NCI-H2029 treated with DMSO at 0.1 percent for 48 hours (cell line): ENCODE data around the gene SELPLG.

Experiments
- DNase-seq: peaks from one replicate; lab custom pipeline; 2025; lab: John Stamatoyannopoulos, UW

SELPLG gene

GRCh38 chr12:108605000-108605689 is 28.5 kb downstream of the SELPLG start:
- no peak for DNase-seq

DNA sequence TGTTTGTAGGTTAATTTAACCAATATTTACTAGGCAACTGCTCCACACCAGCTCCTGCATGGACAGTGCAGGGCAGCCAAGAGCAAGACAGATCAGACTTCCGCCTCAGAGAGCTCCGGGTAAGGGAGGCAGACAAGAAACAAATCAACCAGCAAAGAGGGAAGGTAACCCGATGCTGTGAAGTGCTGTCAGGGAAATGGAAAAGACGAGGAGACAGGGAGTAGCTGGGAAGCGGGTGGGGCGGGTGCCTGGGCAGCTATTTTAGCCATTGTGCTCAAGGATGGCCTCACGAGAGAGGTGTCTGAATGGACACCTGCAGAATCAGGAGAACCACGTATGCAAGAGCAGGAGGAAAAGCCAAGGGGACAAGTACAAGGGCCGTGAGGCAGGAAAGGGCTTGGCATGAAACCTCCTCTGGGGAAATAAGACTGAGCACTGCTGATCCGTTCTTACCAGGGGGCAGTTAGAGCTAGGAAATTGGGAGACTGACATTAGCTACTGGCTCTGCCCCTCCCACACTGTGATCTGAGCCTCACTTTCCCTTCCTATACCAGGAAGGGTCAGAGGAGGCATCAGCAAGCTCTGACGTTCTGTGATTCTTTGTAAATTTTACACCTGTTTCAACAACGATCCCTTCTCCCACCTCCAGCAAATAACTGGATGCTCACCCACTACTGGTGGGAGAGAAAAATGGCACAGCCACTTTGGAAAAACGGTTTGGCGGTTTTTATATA is 29.3 kb downstream of the SELPLG start:
- no peak for DNase-seq

- DNase-seq: no peak
Measured at GRCh38 chr12:108603743-108604142, 30.0 kb downstream of the SELPLG start.

DNA sequence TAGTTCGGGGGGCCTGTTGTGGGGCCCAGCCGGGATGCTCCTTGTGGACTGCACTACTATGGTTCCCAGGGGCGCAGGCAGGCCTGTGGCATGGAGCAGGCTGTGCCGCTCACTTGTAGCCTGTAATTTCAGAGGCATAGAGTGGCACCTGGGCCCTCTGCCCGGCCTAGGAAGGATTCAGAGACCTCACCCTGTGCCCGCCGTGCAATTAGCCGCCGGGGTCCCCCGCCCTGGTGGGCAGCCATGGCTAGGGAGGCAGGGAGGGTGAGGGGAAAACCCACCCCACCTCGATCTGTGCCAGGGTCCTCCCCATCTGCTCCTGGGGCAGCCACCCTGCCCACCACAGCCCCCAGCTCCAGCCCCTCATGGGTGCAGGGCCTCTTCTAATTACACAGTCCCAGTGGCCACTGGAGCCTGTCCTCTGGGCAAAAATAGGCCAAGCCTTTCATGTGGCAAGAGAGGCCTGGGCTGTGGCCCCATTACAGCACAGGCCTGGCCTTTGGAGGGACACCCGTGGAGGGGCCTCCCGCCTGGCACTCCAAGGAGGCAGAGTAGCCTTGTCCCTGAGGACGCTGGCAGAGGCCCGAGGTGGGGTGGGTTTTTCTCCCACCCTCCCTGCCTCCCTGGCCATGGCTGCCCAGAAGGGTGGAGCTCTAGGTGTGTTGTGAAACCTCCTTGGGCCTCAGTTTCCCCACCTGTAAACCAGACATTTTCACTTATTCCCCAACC is 30.6 kb downstream of the SELPLG start:
- DNase-seq: no peak

DNA sequence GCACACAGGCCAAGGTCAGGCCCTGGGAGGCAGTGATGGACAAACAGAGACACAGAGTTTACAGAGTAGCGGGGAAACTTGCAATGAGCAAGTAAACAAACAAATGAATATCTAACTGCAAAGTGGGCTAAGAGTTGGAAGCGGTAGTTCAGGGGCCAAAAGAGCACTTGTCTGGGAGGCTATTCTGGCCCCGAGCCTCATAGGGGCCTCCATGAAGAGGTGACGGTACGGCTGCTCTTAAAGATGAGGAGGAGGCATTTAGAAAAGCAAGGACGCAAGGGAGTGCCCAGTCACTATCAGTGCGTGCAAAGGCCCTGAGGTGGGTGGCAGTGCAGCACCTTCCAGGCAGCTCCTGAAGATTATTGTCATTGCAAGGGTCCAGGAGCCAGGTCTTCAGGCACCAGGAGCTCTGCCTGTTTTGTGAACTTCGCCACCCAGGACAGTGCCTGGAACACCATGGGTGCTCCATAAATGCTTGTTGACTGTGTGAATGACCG is 31.4 kb downstream of the SELPLG start:
- DNase-seq: no peak

DNA sequence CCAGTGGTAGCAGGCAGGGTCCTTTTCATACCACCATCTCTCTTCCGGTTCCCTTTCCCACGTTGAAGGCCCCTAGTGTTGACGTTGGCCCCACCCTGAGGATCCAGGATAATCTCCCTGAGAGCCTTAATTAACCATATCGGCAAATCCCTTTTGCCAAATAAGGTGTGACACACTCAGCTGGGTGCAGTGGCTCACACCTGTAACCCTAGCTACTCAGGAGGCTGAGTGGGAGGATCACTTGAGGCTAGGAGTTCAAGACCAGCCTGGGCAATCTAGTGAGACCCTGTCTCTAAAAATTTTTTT is 33.0 kb downstream of the SELPLG start:
- DNase-seq: no peak

DNA sequence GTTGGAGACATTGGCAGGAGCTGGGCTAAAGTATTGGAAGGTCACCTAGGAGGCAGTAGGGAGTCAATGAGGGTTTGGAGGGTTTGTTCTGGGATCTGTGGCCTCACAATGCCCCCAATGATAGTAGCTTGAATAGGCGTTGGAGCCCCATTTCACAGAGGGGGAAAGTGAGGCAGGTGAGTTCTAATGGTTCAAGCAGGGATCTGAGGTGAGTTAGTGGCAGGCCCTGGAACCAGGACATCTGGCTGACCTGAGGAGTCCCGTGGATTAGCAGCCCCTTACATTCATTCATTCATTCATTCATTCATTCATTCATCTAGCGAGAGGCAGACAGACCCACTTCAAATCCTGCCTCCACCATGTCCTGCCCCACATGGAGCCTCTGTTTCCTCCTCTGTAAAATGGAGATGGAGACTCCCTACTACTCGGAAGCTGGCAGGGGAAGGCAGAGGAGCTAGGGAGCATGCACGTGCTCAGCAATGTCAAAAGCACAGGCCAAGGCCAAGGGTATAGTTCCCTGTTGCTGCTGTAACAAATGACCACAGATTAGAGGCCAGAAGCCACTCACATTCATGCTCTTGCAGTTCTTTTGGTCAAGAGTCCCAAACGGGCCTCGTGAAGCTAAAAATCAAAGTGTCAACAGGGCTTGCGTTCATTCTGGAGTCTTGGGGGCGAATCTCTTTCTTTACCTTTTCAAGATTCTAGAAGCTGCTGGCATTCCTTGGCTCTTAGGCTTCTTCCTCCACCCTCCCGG is 33.6 kb downstream of the SELPLG start:
- DNase-seq: no peak

GRCh38 chr12:108599541-108599940 is 34.2 kb downstream of the SELPLG start:
- DNase-seq: no peak

DNA sequence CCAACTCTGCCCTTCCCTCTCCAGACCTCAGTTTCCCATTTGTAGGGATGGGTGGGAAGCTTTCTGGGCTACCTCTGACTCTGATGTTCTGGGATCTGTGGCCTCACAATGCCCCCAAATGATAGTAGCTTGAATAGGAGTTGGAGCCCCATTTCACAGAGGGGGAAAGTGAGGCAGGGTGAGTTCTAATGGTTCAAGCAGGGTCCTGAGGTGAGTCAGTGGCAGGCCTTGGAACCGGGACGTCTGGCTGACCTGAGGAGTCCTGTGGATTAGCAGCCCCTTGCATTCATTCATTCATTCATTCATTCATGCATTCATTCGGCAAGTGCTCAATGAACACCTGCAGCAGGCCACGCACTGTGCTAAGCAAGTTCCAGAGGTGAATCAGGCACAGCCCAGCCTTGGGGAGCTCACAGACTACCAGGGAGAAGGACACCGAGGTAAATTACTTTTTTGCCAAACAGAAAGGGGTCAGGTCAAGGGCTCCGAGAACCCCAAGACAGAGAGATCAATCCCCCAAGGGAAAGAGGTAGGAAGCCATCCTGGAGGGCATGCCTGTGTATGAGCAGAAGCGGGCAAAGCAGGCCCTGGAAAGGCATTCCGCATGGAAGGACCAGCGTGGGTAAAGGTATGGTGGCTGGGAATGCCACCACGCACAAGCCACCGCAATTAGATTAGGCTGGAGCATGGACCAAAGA is 35.0 kb downstream of the SELPLG start:
- DNase-seq: no peak

DNA sequence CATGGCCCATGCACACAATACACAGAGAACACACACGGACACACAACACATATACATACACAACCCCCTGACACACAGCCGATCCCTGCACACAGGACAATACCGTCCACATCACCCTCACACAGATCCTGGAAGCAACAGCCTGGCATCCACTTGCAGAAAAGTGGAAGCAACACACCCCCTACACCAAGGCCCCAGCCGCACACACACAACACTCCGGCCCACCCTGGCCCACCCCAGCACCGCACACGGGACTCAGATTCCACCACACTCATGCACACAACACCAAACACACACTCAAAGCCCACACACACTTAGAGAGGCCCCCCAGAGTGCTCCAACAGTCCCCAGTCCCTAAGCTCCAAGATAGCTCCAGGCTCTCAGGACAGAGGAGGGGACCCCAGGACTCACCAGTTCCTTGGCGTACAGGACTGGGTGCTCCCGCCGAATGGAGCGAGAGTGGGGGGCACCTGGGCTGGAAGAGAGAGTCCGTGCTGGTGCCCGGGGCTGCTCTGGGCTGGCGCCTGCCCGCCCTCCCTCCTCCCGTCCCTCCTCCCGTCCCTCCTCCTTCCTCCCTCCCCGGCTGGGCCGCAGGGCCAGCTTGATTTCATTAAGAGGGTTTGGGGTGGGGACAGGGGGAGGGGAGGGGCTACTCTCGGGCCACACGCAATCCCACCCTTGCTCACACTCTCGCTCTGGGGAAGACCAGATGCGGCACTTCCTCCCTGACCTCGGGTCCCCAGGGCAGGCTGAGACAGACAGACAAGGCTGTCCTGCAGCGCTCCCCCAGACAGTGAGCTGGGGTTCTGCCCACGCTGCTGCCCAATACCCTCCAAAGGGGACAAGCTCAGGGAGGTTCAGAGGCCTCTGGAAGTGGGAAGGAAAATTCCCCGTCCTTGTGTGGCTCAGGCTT is 35.9 kb downstream of the SELPLG start, which contains the start of gene TMEM119:
TSS of gene TMEM119 (minus strand) at position 526 of the 913 bp plus-strand sequence. CDS start 5,701 bp downstream, outside the sequence.
- DNase-seq: no peak

DNA sequence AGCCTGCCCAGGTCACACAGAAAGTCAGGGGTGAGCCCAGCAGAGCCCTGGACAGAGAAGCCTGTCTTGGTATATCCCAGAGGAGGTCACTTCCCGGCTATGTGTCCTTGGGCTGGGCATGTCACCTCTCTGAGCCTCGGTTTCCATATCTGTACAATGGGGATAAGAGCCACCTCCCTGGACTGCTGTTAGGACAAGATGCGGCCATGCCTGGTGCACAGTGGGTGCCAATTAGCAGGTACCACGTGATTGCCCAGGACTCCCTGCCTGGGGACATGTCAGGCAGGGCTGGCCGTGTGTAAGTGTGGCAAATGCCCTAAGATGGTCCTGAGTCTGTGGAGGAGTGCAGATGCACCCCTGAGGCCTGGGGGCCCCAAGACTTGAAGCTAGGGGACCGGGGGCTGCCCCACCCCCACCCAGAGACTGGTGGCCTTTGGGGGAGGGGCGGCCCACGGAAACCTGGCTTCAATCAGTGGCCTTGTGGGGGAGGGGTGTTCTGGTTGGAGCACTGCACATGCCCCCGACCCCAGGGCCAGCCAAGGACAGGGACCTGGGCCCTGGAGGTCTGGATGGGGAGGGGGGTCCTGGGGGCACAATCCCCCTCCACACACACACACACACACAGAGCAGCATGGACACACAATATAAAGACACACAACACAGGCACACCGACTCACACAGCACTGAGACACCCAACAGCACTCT is 36.7 kb downstream of the SELPLG start:
- DNase-seq: no peak

DNA sequence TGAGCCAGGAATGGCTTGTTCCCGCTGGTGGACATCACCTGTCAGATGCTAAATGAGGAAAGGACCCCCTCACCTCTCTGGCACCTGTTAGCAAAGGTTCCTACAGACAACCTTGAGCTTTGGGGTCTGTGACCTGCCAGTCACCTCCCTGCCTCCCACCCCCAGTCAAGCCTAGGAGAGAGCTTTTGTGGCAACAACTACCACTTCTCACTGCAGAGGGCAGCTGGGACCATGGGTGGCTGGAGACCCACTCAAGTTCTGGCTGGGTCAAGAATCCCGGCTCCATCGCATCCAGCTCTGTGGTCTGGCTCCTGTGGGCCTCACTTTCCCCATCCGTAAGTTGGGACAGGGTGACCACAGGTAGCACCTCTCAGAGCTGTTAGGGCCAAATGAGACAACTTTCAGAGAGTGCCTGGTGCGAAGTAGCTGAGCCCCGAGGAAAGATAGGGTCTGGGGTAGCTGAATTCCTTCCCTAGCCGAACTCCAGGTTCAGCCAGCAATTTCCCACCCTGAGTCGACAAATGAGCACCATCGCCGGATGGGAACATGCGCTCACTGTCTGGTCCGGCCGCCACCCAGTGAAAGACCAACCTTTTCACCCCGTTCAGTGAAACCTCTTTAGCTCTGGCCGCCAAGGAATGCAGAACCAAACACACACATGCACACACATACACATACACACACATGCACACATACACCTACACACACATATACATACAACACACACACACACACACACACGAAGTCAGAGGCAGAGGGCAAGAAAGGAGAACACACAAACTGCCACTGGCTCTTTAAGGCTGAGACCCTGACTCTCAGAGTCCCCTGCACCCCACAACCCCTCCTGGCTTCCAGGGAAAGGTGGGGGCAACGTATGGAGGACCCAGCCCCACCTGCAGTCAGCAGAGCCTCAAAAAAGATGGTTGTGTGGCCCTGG is 37.7 kb downstream of the SELPLG start:
- DNase-seq: no peak

GRCh38 chr12:108594960-108595710 is 38.6 kb downstream of the SELPLG start:
- DNase-seq: no peak

- DNase-seq: no peak
Measured at GRCh38 chr12:108594323-108594903, 39.3 kb downstream of the SELPLG start.

- no peak for DNase-seq
Measured at GRCh38 chr12:108592033-108592909, 41.4 kb downstream of the SELPLG start.

GRCh38 chr12:108591267-108591980 is 42.3 kb downstream of the SELPLG start:
- no peak for DNase-seq
